GM04503 (cell line): Measurements from ENCODE around the gene TP63.

Experiments
- DNase-seq: peaks from one replicate; pipeline ENCODE4 v3.0.0-alpha.2; 2012; ENCODE audit warnings: low read depth

The TP63 gene

GRCh38 chr3:189820365-189820720, 189.2 kb downstream of the TP63 start:
- DNase-seq, result no peak

- DNase-seq, result no peak
Observed at GRCh38 chr3:189821262-189821661, 190.1 kb downstream of the TP63 start.

- DNase-seq, result no peak
Observed at GRCh38 chr3:189822726-189823125, 191.5 kb downstream of the TP63 start.

DNA sequence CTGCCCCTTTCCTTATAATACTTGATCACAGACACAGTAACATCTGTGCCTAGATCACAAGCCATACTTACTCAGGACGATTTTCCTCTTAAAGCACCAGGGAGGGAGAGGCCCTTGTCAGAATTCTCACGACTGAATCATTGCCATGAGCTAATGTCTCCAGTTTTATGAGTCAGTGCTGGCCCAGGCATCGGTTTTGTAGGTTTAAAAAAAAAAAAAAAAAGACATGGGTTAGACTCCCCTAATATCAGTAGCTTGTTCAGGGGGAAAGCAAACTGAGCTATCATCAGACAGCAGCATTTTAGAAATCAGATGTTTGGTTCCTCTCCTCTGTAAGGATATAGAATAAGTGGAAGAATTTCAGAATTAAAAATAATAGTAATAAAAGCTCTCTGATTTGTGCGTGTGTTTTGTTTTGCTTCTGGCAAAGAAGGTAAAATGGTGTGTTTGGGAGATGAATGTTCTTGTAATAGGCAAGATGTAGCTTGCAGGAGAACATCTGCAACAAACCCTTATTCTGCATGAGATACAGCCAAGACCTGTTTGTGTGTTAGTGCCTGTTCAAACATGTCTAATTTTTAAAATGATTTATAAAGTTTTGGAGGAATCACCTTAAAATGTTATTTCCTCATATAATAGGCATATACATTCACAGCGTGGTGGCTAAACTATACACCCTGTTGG, 193.6 kb downstream of the TP63 start:
- peak; percentile 58 for DNase-seq

GRCh38 chr3:189826566-189826965, 195.4 kb downstream of the TP63 start:
- no peak for DNase-seq

DNA sequence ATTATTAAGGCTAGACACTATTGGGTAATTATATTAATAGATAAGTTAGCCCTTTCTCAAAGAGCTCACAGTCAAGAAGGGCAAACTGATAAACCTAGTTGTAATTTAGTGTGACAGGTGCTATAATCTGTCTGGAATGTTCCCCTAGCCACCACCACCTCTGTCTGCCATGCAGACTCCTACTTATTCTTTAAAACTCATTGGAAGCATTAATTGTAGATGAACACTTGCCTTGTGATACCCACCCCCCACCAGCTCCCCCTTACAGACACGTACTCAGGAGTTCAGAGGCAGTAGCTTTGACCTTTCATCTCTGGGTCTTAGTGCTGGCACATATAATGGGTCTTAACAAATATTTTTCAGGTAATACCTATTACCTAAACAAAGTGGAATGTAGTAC, 195.9 kb downstream of the TP63 start:
- no peak for DNase-seq

DNA sequence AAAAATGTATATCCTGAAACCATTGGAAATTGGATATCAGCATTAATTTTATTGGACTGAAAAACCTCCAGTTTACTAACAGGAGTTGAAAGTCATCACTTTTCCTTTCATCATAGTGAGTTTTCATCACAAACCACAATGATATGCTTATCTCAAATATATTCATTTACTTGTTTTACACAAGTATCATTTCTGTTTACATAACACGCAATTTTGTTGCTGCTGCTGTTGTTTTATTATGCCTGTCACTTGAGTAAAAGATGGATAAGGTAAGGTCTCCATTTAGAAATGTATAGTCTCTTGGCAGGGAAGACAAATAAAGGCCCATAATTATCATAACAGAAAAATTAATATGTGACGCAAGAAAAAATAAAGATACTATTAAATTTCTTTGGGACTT, 199.2 kb downstream of the TP63 start:
- DNase-seq, result no peak

- no peak for DNase-seq
Observed at GRCh38 chr3:189833266-189833665, 202.1 kb downstream of the TP63 start.

- DNase-seq, result no peak
Observed at GRCh38 chr3:189833996-189834395, 202.8 kb downstream of the TP63 start.

GRCh38 chr3:189834462-189834861, 203.3 kb downstream of the TP63 start:
- no peak for DNase-seq

DNA sequence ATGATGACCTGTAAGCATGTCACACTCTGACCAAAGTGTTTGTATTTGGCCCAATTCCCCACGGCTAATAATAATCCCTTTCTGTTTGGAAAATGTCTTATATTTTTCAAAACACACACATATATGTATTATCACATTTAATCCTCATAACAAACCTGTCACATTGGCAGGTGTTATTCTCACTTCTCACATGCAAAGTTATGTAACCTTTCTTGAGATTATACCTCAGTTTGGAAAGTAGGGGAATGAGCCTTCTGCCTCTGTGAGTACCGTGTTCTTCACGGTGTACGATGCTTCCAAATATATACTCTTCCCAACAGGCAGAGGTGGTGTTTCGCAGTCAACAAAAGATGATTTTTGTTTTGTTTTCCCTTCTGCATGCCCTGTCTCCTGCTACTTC, 205.6 kb downstream of the TP63 start:
- DNase-seq, result no peak

GRCh38 chr3:189838291-189838690, 207.1 kb downstream of the TP63 start:
- no peak for DNase-seq

DNA sequence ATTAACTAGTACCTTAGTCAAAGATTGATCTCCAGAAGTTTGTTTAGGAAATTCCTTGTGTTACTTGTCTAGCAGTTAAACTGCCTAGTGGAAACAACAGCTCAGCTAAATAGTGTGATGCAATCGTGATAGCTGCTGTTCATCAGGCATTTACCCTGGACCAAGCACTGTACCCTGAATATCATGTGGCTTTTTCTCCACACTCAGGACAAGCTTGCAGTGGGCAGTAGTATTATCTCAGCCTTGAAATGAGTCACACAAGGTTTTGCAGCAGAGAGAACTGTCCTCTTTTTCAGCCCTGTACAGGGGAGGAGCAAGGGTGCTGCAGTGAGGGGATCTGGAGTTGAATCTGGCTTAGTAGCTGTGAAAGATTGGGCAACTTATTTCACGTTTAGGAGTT, 208.4 kb downstream of the TP63 start:
- peak; percentile 37 for DNase-seq

GRCh38 chr3:189841473-189842205, 210.4 kb downstream of the TP63 start:
- peak; percentile 45 for DNase-seq

DNA sequence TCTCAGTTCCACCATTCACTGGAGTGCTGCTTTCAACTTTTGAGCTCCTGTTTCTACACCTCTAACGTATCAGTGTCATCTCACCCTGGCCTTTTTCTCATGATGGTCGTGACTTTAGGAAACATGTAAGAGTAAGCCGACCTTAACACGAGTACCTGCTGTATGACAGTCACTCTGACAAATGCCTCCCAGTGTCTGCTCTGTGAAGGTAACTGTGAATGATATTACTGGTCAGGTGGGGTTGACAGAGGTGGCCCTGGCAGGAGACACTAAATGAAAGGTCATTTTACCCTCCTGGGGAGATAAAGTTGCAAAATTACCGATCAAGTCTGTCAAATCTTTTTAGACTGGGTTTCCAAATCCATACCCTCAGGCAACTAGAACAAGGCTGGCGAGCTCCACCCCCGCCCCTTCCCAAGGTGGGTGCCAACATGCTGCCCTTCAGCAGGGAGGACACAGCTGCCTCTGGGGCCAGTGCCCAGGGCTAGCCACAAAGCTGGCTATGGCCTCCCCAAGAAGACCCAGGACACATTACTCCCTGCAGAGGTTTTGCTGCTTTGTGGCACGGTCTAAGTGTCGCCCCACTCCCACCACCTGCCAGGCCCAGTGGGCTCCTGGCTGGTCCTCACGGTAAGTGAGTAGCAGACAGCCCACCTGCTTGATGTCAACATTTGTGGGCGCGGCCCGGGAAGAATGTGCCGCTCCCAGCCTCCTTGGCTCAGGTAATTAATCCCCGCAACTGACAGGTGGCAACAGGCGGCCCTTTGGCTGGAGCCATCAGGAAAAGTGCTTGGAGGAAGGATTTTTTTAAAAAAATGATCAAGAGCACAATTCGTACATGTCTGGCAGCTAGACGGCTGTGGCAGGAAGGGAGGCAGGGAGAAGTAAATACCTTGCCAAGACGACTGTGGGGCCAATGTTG, 211.8 kb downstream of the TP63 start:
- no peak for DNase-seq

DNA sequence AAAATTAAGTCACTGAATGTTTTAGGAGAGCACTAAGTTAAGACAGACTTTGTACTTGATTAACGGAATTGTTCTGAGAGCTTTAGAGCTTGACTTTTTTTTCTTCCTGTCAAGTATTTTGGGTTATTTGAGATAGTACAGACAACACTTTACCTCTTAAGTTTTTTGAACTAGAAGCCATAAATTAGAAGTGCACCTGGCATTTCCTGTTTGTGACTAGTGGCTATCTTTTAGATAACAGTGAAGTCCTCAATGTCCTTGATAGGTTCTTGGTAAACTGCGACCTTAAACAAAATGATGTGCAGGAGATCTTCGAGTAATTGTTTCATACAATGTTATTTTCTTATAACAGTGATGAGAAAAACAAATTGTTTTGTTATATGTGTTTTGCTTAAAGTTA, 213.9 kb downstream of the TP63 start:
- DNase-seq, result no peak

GRCh38 chr3:189848395-189849040, 217.3 kb downstream of the TP63 start:
- DNase-seq, result no peak

GRCh38 chr3:189849262-189849661, 218.1 kb downstream of the TP63 start:
- DNase-seq, result no peak

DNA sequence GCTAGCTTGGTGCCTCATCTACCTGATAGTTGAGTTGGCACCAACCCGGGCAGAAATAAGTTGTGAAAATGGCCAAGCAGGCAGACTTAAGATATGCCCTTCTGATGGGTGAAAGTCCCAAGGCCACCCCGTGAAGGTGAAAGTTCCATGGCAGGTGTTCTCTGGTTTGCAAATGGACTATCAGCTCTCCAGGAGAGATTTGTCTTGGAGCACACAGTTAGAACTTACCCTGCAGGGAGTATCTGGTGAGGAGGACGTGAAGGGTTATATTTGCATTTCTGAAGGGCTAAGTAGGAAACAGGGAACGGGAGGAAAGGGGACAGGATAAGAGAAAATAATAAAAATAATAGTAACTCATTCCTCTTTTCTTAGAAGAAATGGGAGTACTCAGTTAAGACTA, 220.5 kb downstream of the TP63 start:
- DNase-seq, result no peak

DNA sequence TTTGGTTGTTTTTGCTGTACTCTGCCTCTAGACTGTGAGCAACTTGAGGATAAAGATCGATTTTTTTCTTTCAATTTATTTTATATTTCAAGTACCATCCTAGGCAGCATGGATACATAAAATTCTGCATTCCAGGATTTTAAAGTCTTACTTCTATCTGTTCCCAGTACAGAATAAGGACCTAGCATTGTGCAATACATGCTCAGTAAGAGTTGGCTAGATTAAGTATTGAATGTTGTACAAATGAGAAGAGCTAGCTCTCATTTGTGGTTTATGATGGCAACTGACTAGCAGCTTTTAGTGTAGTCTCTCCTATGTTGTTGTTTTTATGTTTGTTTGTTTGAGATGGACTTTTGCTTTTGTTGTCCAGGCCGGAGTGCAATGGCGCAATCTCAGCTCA, 222.7 kb downstream of the TP63 start:
- DNase-seq, result no peak

DNA sequence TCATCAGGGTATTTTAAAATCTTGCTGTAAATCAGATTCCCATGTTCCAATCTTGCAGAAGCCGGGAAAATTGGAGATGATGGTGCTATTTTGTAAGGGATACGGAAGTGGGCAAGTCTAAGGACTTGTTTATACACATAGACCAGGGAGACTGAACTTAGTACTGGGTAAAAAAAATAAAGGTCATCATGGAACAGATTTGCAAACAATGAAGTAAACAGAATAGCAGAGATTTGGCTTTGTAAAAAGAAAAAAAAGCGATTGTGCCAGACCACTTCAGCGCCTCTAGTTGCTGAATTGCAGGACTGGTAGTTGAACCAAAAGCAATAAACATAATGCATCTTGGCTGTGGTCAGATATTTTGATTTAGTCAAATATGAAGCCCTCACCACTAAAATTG, 229.1 kb downstream of the TP63 start:
- DNase-seq, result no peak

- peak; percentile 64 for DNase-seq
Observed at GRCh38 chr3:189862385-189862998, 231.3 kb downstream of the TP63 start.
